IgD-negative memory B cell (primary cell): ENCODE measurements around the gene MCU. TPM values are rescaled to one million over a fixed set of nuclear protein-coding genes. Genes with fewer than 3 reads are reported as not detected.
A peak's percentile ranks its signal among the peaks of the same experiment; 100 is the strongest.
"Not testable (repeated sequence)": the region's sequence is repeated elsewhere in the genome, so short reads cannot be mapped to it uniquely, and the experiment has no call there.

ENCODE experiments used
- H3K27ac Mint-ChIP-seq, 3 donors: one replicate each; pipeline ENCODE4 v1.8.0; 2020 to 2022; ENCODE audit warnings: mild to moderate bottlenecking in 3 of 3, mixed read lengths in 3 of 3, moderate library complexity in 1 of 3
- H3K27me3 Mint-ChIP-seq: one replicate; pipeline ENCODE4 v1.8.0; 2021; ENCODE audit warnings: mixed read lengths
- H3K36me3 Mint-ChIP-seq: one replicate; pipeline ENCODE4 v1.8.0; 2020; ENCODE audit warnings: mild to moderate bottlenecking, mixed read lengths
- H3K4me1 Mint-ChIP-seq, 3 donors: one replicate each; pipeline ENCODE4 v1.8.0; 2020 to 2022; ENCODE audit warnings: mixed read lengths in 3 of 3, mild to moderate bottlenecking in 1 of 3
- H3K4me3 Mint-ChIP-seq, 4 donors: one replicate each; pipeline ENCODE4 v1.8.0; 2020 to 2022; ENCODE audit warnings: mild to moderate bottlenecking in 4 of 4, mixed read lengths in 4 of 4, moderate library complexity in 3 of 4
- H3K9me3 Mint-ChIP-seq, 3 donors: one replicate each; pipeline ENCODE4 v1.8.0; 2020 to 2021; ENCODE audit warnings: mixed read lengths in 3 of 3, mild to moderate bottlenecking in 1 of 3
- polyA plus RNA-seq: library from polyadenylated mRNA; unstranded; fragments of 300-500 nt; fragmentation: Illumina TruSeq; gene quantifications from one replicate; pipeline ENCODE4 v1.2.3, GENCODE V29; 2021

MCU gene
- polyA plus RNA-seq, 1 donor from 2014 or later: 5.6 TPM

DNA sequence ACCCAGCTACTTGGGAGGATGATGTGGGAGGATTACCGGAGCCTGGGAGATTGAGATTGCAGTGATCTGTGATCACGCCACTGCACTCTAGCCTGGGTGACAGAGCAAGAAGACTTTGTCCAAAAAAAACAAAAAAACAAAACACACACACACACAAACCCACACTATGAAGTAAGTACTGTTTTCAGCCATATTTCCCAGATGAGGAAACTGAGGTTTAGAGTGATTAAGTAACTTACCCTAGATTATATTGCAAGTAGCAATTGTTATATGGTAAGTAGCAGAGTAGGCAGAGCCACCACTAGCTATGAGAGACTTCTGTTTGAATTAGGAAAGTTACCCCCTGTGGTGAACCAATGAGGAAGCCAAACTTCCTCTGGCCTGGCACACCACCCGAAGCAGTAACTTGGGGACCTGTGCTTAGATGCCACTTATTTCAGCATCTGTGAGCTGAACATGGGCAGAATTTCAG, 61.9 kb downstream of the MCU start:
- Mint-ChIP-seq H3K9me3 (no peaks in the 10 kb centered on the region), H3K36me3 (peaks cover 2% of the 10 kb centered on the region), H3K27me3 (no peaks in the 10 kb centered on the region), H3K4me3 (peak overlapping the region in 1 of 4 donors; percentile 28), H3K27ac (no peak overlapping the region), H3K4me1 (peaks cover 7 to 18% (median 11%) of the 10 kb centered on the region in 3 donors)

DNA sequence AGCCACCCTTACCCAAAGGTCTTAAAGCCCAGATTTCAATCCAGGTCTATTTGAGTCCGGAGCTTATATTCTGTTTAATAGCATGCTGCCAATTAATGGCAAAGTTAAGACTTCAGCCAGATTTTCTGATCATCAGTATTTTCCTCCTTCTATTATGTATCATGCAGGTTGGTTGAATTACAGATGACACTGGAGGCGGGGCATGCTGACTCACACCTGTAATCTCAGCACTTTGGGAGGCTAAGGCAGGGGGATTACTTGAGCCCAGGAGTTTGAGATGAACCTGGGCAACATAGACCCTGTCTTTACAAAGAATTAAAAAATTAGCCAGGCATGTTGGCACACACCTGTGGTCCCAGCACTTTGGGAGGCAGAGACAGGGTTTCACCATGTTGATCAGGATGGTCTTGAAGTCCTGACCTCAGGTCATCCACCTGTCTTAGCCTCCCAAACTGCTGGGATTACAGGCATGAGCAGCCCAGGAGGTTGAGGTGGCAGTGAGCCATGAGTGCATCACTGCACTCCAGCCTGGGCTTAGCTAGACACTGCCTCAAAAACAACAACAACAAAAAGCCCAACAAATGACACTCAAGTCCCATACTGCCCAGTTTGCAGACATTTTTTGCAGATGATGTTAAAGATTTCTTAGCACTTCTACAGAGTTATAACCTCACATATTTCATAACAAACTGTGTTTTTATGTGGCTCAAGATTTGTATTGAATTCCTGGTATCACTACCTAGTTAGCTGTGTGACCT, 62.5 kb downstream of the MCU start:
- Mint-ChIP-seq H3K9me3 (no peaks in the 10 kb centered on the region), H3K4me1 (peaks cover 9 to 18% (median 11%) of the 10 kb centered on the region in 3 donors), H3K27ac (no peak overlapping the region), H3K36me3 (peaks cover 5% of the 10 kb centered on the region), H3K4me3 (no peak overlapping the region), H3K27me3 (no peaks in the 10 kb centered on the region)

DNA sequence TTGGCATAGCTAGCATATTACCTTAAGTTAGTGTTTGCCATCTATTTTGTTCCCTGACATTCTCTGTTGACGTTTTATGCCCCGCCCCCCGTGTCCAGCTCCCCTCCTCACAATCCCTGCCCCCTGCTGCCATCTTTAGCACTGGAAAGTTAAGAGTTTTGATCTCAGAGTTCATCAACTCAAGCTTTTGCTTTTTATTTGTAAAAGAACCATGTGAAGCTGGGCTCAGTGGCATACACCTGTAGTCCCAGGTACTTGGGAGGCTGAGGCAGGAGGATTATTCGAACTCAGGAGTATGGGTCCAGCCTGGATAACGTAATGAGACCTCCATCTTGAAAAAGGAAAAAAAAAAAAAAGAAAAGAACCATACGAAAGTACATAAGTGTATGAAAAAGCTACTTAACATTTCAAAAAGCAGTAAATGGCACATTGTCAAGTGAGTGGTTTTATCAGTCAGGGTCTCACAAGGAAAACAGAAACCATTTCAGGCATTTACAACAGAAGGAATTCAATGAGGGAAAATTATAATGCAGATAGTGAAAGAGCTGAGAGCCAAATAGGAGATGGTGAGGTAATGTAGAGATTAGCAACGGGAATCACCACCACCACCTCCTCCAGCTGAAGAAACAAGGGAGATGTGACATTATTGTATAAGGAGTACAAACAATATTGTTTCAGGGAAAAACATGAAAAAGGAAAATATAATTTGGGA, 64.9 kb downstream of the MCU start:
- Mint-ChIP-seq H3K4me3 (no peak overlapping the region), H3K9me3 (no peaks in the 10 kb centered on the region), H3K4me1 (peaks cover 9 to 18% (median 11%) of the 10 kb centered on the region in 3 donors), H3K36me3 (peaks cover 8% of the 10 kb centered on the region), H3K27ac (no peak overlapping the region), H3K27me3 (no peaks in the 10 kb centered on the region)

DNA sequence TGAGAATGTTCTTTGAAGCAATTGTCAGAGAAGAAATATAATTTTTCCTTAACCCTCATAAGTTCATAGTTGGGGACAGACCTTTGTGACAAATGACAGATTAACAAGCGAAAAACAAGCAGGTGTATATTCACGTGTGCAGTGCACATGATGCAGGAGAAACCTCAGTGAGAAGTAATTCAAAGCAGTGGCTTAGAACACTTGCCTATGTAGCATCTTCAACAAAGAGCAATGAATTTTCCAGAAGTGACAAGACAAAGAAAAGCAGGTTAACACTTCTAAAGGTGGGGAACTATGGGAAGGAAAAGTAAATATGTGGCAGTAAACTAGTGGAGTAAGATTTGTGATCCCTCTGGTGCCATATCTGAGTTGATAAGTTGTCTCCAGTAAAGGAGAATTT, 65.8 kb downstream of the MCU start:
- no peaks in the 10 kb centered on the region for H3K9me3 Mint-ChIP-seq
- peaks cover 8% of the 10 kb centered on the region for H3K36me3 Mint-ChIP-seq
- H3K4me3 Mint-ChIP-seq: no peak overlapping the region
- no peak overlapping the region for H3K27ac Mint-ChIP-seq
- peaks cover 9 to 12% (median 11%) of the 10 kb centered on the region in 3 donors for H3K4me1 Mint-ChIP-seq
- H3K27me3 Mint-ChIP-seq: no peaks in the 10 kb centered on the region

DNA sequence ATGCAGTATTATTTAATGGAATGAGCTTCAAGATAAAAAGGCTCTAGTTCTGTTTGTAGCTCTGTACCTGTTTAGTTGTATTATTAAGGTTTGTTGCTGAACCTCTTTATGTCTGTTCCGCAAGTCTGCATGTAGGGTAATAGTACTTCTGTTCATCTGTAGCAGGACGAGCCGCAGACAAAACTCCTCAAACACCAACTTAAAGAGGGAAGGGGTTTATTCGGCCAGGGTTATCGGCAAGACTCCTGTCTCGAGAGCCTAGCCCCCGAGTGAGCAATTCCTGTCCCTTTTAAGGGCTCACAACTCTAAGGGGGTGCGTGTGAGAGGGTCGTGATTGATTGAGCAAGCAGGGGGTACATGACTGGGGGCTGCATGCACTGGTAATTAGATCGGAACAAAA, 67.0 kb downstream of the MCU start:
- H3K27me3 Mint-ChIP-seq, H3K9me3 Mint-ChIP-seq, H3K4me1 Mint-ChIP-seq, H3K4me3 Mint-ChIP-seq, H3K27ac Mint-ChIP-seq, H3K36me3 Mint-ChIP-seq: not testable (repeated sequence)

DNA sequence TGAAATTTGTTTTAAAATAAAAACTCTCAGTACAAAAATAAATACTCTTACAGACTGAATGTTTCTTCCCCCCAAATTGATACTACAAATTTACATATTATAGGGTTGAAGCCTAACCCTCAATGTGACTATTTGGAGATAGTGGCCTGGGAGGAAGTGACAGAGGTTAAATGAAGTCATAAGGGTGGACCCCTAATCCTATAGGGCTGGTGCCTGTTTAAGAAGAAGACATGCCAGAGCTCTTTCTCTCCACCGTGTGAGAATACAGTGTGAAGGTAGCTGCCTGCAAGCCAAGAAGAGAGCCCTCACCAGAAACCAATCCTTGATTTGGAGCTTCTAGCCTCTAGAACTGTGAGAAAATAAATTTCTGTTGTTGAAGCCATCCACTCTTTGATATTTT, 67.6 kb downstream of the MCU start:
- Mint-ChIP-seq H3K27me3 (no peaks in the 10 kb centered on the region), H3K36me3 (peaks cover 11% of the 10 kb centered on the region), H3K9me3 (peaks cover 0 to 4% (median 0%) of the 10 kb centered on the region in 3 donors), H3K4me3 (no peak overlapping the region), H3K27ac (no peak overlapping the region), H3K4me1 (peaks cover 0 to 3% (median 2%) of the 10 kb centered on the region in 3 donors)

DNA sequence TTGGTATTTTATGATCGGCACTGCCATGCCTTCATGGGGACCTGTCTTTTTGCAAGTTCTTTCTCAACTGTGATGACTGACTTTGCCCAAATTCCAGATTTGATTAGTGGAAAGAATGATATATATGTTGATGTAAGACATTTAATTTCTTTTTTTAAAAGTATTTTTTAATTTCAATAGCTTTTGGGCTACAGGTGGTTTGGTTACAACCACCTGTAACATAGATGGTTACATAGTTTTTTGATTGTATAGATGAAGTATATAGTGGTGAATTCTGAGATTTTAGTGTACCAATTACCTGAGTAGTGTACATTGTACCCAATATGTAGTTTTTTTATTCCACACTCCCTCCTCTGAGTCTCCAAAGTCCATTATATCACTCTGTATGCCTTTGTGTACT, 69.6 kb downstream of the MCU start:
- peaks cover 1 to 5% (median 2%) of the 10 kb centered on the region in 3 donors for H3K9me3 Mint-ChIP-seq
- peaks cover 0 to 3% (median 0%) of the 10 kb centered on the region in 3 donors for H3K4me1 Mint-ChIP-seq
- H3K27me3 Mint-ChIP-seq: no peaks in the 10 kb centered on the region
- H3K27ac Mint-ChIP-seq: no peak overlapping the region
- peaks cover 16% of the 10 kb centered on the region for H3K36me3 Mint-ChIP-seq
- peak overlapping the region in 1 of 4 donors; percentile 17 for H3K4me3 Mint-ChIP-seq

DNA sequence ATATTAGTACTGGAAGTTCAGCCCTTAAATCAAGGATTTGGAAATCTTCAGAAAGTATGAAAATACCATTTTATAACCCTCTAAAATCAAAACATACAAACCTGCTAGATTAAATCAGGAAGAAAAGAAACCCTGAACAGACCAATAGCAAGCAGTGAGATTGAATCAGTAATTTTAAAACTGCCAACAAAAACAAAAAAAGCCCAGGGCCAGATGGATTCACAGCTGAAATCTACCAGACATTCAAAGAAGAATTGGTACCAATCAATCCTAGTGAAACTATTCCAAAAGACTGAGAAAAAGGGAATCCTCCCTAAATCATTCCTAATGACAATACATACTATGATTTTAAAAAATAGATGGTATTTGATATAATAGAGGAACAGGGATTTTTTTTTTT, 70.1 kb downstream of the MCU start:
- peaks cover 18% of the 10 kb centered on the region for H3K36me3 Mint-ChIP-seq
- no peak overlapping the region for H3K4me3 Mint-ChIP-seq
- H3K9me3 Mint-ChIP-seq: peaks cover 3 to 5% (median 4%) of the 10 kb centered on the region in 3 donors
- no peaks in the 10 kb centered on the region for H3K27me3 Mint-ChIP-seq
- H3K4me1 Mint-ChIP-seq: peaks cover 0 to 3% (median 0%) of the 10 kb centered on the region in 3 donors
- H3K27ac Mint-ChIP-seq: peak overlapping the region in 1 of 3 donors; percentile 35

DNA sequence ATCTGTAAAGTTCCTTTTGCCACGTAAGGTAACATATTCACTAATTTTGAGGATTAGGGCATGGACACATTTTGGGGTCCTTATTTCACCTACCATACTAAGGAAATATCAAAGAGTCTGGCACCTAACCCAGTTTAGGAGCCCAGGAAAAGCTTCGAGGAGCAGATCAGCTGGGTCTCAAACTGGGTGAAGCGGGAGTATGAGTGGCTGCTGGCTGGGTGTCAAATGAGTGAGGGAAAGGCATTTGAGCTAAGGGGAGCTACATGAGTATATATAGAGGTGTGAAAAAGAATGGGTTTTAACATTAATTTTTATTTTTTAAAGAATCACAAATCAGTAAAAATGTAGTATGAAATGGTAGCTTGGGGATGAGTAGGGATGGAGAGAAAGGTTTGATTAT, 71.3 kb downstream of the MCU start:
- Mint-ChIP-seq H3K27me3 (no peaks in the 10 kb centered on the region), H3K36me3 (peaks cover 21% of the 10 kb centered on the region), H3K4me1 (peaks cover 0 to 2% (median 0%) of the 10 kb centered on the region in 3 donors), H3K4me3 (no peak overlapping the region), H3K9me3 (peaks cover 5 to 9% (median 5%) of the 10 kb centered on the region in 3 donors), H3K27ac (peak overlapping the region in 1 of 3 donors; percentile 53)

DNA sequence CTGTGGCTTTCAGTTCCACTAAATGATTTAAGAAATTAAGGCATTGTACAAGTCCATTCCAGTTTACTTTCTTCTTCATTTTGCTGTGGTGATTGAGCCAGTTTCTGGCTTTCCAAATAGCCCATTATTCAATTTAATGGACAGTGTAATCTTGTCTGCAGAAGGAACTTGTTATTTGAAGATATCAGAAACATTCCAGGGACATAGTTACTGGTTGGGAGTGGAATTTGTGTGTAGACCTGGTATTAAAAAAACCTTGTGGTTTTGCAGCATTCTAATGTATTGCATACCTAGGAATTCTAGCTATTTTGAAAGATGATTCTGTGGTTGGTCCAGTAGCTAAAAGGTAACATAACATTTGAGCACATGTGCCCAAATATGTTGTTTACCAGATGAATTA, 72.2 kb downstream of the MCU start:
- H3K36me3 Mint-ChIP-seq: peaks cover 18% of the 10 kb centered on the region
- H3K9me3 Mint-ChIP-seq: peaks cover 5 to 9% (median 5%) of the 10 kb centered on the region in 3 donors
- no peak overlapping the region for H3K4me3 Mint-ChIP-seq
- H3K4me1 Mint-ChIP-seq: no peaks in the 10 kb centered on the region
- H3K27me3 Mint-ChIP-seq: no peaks in the 10 kb centered on the region
- no peak overlapping the region for H3K27ac Mint-ChIP-seq

DNA sequence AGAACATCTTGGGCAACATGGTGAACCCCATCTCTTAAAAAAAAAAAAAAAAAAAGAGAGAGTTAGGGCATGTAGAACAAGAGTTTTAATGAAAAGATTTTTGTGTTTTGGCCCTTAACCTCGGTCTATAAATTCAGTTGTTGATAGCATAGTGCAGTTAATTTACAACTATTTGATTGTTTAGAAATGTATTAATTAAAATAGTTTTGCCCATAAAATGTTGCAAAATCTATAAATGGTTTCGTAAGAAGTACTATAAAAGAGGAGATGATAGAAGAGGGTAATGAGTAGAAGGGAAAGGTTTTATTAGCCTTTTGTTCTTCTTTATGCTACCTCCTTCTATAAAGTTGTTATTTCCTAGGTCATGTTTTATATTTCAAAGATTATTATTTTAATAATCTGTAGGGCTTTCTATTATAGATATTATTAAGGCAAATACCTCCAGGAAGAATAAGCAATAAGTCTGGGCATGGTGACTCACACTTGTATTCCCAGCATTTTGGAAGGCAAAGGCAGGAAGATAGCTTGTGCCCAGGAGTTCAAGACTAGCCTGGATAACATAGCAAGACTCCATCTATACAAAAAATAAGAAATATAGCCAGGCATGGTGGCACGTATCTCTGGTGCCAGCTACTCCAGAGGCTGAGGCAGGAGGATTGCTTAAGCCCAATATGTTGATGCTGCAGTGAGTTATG, 73.3 kb downstream of the MCU start:
- H3K4me1 Mint-ChIP-seq: no peaks in the 10 kb centered on the region
- peaks cover 20% of the 10 kb centered on the region for H3K36me3 Mint-ChIP-seq
- H3K9me3 Mint-ChIP-seq: peaks cover 5 to 14% (median 9%) of the 10 kb centered on the region in 3 donors
- H3K27me3 Mint-ChIP-seq: no peaks in the 10 kb centered on the region
- no peak overlapping the region for H3K27ac Mint-ChIP-seq
- H3K4me3 Mint-ChIP-seq: no peak overlapping the region

DNA sequence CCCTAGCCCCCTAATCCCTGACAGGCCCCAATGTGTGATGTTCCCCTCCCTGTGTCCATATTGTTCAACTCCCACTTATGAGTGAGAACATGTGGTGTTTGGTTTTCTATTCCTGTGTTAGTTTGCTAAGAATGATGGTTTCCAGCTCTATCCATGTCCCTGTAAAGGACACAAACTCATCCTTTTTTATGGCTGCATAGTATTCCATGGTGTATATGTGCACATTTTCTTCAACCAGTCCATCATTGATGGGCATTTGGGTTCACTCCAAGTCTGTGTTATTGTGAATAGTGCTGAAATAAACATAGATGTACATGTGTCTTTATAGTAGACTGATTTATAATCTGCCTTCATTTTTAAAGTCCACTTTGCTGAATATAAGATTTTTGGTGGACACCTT, 79.3 kb downstream of the MCU start:
- H3K27ac Mint-ChIP-seq, H3K4me1 Mint-ChIP-seq, H3K4me3 Mint-ChIP-seq, H3K27me3 Mint-ChIP-seq: not testable (repeated sequence)
- Mint-ChIP-seq H3K9me3 (peaks cover 10 to 29% (median 14%) of the 10 kb centered on the region in 3 donors), H3K36me3 (peaks cover 21% of the 10 kb centered on the region)

DNA sequence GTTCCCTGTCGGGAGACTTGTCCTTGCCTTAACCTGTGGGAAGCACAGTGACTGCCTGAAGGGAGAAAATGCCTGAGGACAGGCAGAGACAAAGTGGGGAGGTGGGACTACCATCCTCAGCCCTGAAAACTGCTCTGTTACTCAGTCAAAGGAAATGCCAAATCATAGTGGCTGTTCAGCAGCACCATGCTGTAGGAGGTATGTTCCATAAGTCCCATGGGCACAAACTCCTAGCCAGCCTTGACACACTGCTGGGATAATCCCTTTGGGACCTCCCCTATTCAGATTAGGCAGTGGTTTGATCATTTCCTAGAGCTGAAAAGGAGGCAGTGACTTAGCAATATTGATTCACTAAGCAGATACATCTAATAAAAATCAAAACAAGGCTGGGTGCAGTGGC, 80.1 kb downstream of the MCU start:
- Mint-ChIP-seq H3K9me3 (peaks cover 8 to 25% (median 11%) of the 10 kb centered on the region in 3 donors), H3K27me3 (no peaks in the 10 kb centered on the region), H3K4me3 (peak overlapping the region in 1 of 4 donors; percentile 69), H3K27ac (no peak overlapping the region), H3K4me1 (peaks cover 0 to 8% (median 5%) of the 10 kb centered on the region in 3 donors), H3K36me3 (peaks cover 16% of the 10 kb centered on the region)

DNA sequence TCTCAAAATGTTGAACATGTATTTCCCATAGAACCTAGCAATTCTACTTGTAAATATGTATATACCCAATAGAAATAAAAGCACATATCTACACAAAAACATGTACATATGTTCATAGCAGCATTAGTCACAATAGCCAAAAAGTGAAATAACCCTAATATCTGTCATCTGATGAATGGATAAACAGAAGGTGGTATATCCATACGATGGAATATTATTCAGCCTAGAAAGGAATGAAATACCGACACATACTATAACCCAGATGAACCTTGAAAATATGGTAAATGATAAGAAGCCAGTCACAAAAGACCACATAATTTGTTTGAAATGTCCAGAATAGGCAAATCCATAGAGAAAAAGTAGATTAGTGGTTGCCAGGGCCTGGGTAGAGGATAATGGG, 87.9 kb downstream of the MCU start:
- no peak overlapping the region for H3K4me3 Mint-ChIP-seq
- H3K27me3 Mint-ChIP-seq: no peaks in the 10 kb centered on the region
- peaks cover 0 to 17% (median 5%) of the 10 kb centered on the region in 3 donors for H3K4me1 Mint-ChIP-seq
- H3K36me3 Mint-ChIP-seq: peaks cover 3% of the 10 kb centered on the region
- peaks cover 0 to 4% (median 2%) of the 10 kb centered on the region in 3 donors for H3K9me3 Mint-ChIP-seq
- no peak overlapping the region for H3K27ac Mint-ChIP-seq
